HepG2 (cell line): ENCODE data around the gene TVP23C.
"Not testable (repeated sequence)": the region's sequence is repeated elsewhere in the genome, so short reads cannot be mapped to it uniquely, and the experiment has no call there.

Experiments used
- HDAC6 ChIP-seq: fragments of 200-600 bp; sonication (generic); IDR thresholded peaks from 2 replicates; pipeline ENCODE4 v1.7.0; 2017; ENCODE audit warnings: mild to moderate bottlenecking, antibody characterized with exemption, low read length, low read depth
- TEAD2 ChIP-seq: sonication (generic); formaldehyde crosslinking; IDR thresholded peaks from 2 replicates; pipeline ENCODE4 v1.9.0; 2021; ENCODE audit warnings: missing genetic modification reagents
- ZBTB49 ChIP-seq: sonication (generic); formaldehyde crosslinking; IDR thresholded peaks from 2 replicates; pipeline ENCODE4 v1.4.0; 2020; ENCODE audit warnings: missing genetic modification reagents, borderline replicate concordance
- ZNF292 ChIP-seq: sonication (generic); formaldehyde crosslinking; IDR thresholded peaks from 2 replicates; pipeline ENCODE4 v1.8.1; 2022; ENCODE audit warnings: mild to moderate bottlenecking, low read depth, missing genetic modification reagents, borderline replicate concordance
- TF ChIP-seq, protein P1 (sequence below), 2 experiments: sonication (generic) in 1 of 2; formaldehyde crosslinking in 1 of 2; IDR thresholded peaks; 2 replicates each; pipeline versions ENCODE4 v1.5.1 to v1.6.1; 2011 to 2020; ENCODE audit warnings: borderline replicate concordance in 1 of 2, low read depth in 1 of 2, low read length in 1 of 2, mild to moderate bottlenecking in 1 of 2, missing genetic modification reagents in 1 of 2, moderate library complexity in 1 of 2
- TF ChIP-seq, protein P2 (sequence below): sonication (generic); formaldehyde crosslinking; IDR thresholded peaks from 2 replicates; pipeline ENCODE4 v1.5.0; 2020; ENCODE audit warnings: mild to moderate bottlenecking, missing genetic modification reagents, moderate library complexity
- TF ChIP-seq, protein P3 (sequence below): conservative IDR thresholded peaks from 2 replicates; pipeline ENCODE4 v1.6.1; 2018; ENCODE audit warnings: missing genetic modification reagents

DNA sequence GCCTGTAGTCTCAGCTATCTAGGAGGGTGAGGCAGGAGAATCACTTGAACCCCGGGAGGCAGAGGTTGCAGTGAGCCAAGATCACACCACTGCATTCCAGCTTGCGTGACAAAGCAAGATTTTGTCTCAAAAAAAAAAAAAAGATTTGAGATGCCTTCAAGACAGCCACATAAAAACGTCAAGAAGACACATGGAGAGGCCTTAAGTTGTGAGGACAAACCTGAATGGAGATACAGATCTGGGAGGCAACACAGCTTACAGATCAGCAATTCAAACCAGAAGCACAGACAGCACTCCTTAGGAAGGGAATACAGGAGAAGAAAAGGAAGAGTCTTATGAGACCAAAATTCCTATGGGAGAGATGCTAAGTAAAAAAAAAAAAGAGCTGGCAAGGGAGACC is 13.7 kb downstream of the TVP23C start:
- TF ChIP-seq HDAC6; ZBTB49; ZNF292 (CRISPR knock-in tag); TEAD2: not testable (repeated sequence)
- TF ChIP-seq, protein P1, sequence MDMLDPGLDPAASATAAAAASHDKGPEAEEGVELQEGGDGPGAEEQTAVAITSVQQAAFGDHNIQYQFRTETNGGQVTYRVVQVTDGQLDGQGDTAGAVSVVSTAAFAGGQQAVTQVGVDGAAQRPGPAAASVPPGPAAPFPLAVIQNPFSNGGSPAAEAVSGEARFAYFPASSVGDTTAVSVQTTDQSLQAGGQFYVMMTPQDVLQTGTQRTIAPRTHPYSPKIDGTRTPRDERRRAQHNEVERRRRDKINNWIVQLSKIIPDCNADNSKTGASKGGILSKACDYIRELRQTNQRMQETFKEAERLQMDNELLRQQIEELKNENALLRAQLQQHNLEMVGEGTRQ (IDR thresholded peaks at IDR 0.05; ENCODE audit: low read depth, low read length) = not testable (repeated sequence)
- TF ChIP-seq, protein P1 (CRISPR knock-in tag; IDR thresholded peaks at IDR 0.05; ENCODE audit: borderline replicate concordance) = not testable (repeated sequence)
- TF ChIP-seq, protein P2, sequence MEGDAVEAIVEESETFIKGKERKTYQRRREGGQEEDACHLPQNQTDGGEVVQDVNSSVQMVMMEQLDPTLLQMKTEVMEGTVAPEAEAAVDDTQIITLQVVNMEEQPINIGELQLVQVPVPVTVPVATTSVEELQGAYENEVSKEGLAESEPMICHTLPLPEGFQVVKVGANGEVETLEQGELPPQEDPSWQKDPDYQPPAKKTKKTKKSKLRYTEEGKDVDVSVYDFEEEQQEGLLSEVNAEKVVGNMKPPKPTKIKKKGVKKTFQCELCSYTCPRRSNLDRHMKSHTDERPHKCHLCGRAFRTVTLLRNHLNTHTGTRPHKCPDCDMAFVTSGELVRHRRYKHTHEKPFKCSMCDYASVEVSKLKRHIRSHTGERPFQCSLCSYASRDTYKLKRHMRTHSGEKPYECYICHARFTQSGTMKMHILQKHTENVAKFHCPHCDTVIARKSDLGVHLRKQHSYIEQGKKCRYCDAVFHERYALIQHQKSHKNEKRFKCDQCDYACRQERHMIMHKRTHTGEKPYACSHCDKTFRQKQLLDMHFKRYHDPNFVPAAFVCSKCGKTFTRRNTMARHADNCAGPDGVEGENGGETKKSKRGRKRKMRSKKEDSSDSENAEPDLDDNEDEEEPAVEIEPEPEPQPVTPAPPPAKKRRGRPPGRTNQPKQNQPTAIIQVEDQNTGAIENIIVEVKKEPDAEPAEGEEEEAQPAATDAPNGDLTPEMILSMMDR (CRISPR knock-in tag) = not testable (repeated sequence)
- TF ChIP-seq, protein P3, sequence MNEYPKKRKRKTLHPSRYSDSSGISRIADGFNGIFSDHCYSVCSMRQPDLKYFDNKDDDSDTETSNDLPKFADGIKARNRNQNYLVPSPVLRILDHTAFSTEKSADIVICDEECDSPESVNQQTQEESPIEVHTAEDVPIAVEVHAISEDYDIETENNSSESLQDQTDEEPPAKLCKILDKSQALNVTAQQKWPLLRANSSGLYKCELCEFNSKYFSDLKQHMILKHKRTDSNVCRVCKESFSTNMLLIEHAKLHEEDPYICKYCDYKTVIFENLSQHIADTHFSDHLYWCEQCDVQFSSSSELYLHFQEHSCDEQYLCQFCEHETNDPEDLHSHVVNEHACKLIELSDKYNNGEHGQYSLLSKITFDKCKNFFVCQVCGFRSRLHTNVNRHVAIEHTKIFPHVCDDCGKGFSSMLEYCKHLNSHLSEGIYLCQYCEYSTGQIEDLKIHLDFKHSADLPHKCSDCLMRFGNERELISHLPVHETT (CRISPR knock-in tag) = not testable (repeated sequence)
